TTC549 (cell line): ENCODE measurements around the gene TBXAS1.
"Not testable (repeated sequence)": the region's sequence is repeated elsewhere in the genome, so short reads cannot be mapped to it uniquely, and the experiment has no call there.

Experiments used
- FAIRE-seq: peaks from 2 replicates; lab custom pipeline; 2012; peaks lifted over from hg19 to GRCh38; lab: Jason Lieb, UNC

TBXAS1 gene

GRCh38 chr7:139827042-139827441 lies 2.0 kb upstream of the TBXAS1 start:
- FAIRE-seq, result no peak

- no peak for FAIRE-seq
Measured at GRCh38 chr7:139828446-139828845, 618 bp upstream of the TBXAS1 start.

GRCh38 chr7:139829775-139830117 lies 682 bp downstream of the TBXAS1 start:
- FAIRE-seq, result no peak

GRCh38 chr7:139830292-139830691 lies 1.2 kb downstream of the TBXAS1 start:
- no peak for FAIRE-seq

GRCh38 chr7:139830782-139831501 lies 1.9 kb downstream of the TBXAS1 start:
- no peak for FAIRE-seq

- not testable (repeated sequence) for FAIRE-seq
Measured at GRCh38 chr7:139835848-139836247, 6.8 kb downstream of the TBXAS1 start.

- not testable (repeated sequence) for FAIRE-seq
Measured at GRCh38 chr7:139837291-139837690, 8.2 kb downstream of the TBXAS1 start.

- no peak for FAIRE-seq
Measured at GRCh38 chr7:139838276-139838675, 9.2 kb downstream of the TBXAS1 start.

GRCh38 chr7:139838876-139839275 lies 9.8 kb downstream of the TBXAS1 start:
- no peak for FAIRE-seq

GRCh38 chr7:139840776-139841175 lies 11.7 kb downstream of the TBXAS1 start:
- FAIRE-seq, result no peak

- no peak for FAIRE-seq
Measured at GRCh38 chr7:139842401-139843210, 13.5 kb downstream of the TBXAS1 start.

- not testable (repeated sequence) for FAIRE-seq
Measured at GRCh38 chr7:139843211-139843537, 14.1 kb downstream of the TBXAS1 start.

- FAIRE-seq, result no peak
Measured at GRCh38 chr7:139844779-139845442, 15.8 kb downstream of the TBXAS1 start.

GRCh38 chr7:139845443-139845805 lies 16.4 kb downstream of the TBXAS1 start:
- FAIRE-seq, result no peak

GRCh38 chr7:139846297-139846696 lies 17.2 kb downstream of the TBXAS1 start:
- no peak for FAIRE-seq

- no peak for FAIRE-seq
Measured at GRCh38 chr7:139848274-139848673, 19.2 kb downstream of the TBXAS1 start.

GRCh38 chr7:139850906-139851305 lies 21.8 kb downstream of the TBXAS1 start:
- no peak for FAIRE-seq

GRCh38 chr7:139851770-139852481 lies 22.9 kb downstream of the TBXAS1 start:
- FAIRE-seq, result no peak

- FAIRE-seq, result no peak
Measured at GRCh38 chr7:139852482-139852845, 23.4 kb downstream of the TBXAS1 start.

GRCh38 chr7:139853506-139854123 lies 24.6 kb downstream of the TBXAS1 start:
- FAIRE-seq, result no peak

GRCh38 chr7:139854124-139854511 lies 25.1 kb downstream of the TBXAS1 start:
- FAIRE-seq, result no peak

- no peak for FAIRE-seq
Measured at GRCh38 chr7:139854803-139855497, 25.9 kb downstream of the TBXAS1 start.
